Fibroblast of lung (primary cell): ENCODE measurements around the gene KCTD4. TPM values are rescaled to one million over a fixed set of nuclear protein-coding genes. Genes with fewer than 3 reads are reported as not detected.

Experiments
- DNase-seq, 2 donors: peaks; one replicate each; pipeline versions ENCODE4 v3.0.0 to v3.0.0-alpha.2; 2010; ENCODE audit warnings: low read depth in 2 of 2
- H2AFZ ChIP-seq: 2 replicates; pipeline ENCODE4 v1.5.1; 2012; ENCODE audit warnings: low read length, control low read depth, inconsistent platforms
- H3K27ac ChIP-seq: 2 replicates; pipeline ENCODE4 v1.5.1; 2011; ENCODE audit warnings: low read length, control low read depth; ENCODE audit not compliant: insufficient read depth
- H3K27me3 ChIP-seq: 2 replicates; pipeline ENCODE4 v1.5.1; 2011; ENCODE audit warnings: mild to moderate bottlenecking, low read length; ENCODE audit not compliant: control insufficient read depth, insufficient read depth
- H3K36me3 ChIP-seq: 2 replicates; pipeline ENCODE4 v1.5.1; 2011; ENCODE audit warnings: low read length; ENCODE audit not compliant: control insufficient read depth, insufficient read depth
- H3K4me1 ChIP-seq: 2 replicates; pipeline ENCODE4 v1.5.1; 2011; ENCODE audit warnings: low read length; ENCODE audit not compliant: control insufficient read depth, insufficient read depth; ENCODE audit errors: extremely low read depth
- H3K4me2 ChIP-seq: 2 replicates; pipeline ENCODE4 v1.5.1; 2011; ENCODE audit warnings: low read length, control low read depth; ENCODE audit not compliant: insufficient read depth; ENCODE audit errors: extremely low read depth
- H3K4me3 ChIP-seq, 4 experiments: fragments of 200-600 bp in 1 of 4; sonication (generic) in 1 of 4; replicated peaks in 1 of 4; 2 replicates each; pipeline ENCODE4 v1.5.1; 2011 to 2016; ENCODE audit warnings: low read length in 4 of 4, low read depth in 3 of 4, mild to moderate bottlenecking in 3 of 4, control low read depth in 2 of 4, inconsistent platforms in 1 of 4, mixed read lengths in 1 of 4; ENCODE audit not compliant: insufficient read depth in 1 of 4; ENCODE audit errors: control extremely low read depth in 1 of 4
- H3K79me2 ChIP-seq: 2 replicates; pipeline ENCODE4 v1.5.1; 2012; ENCODE audit warnings: mild to moderate bottlenecking, low read length, inconsistent platforms; ENCODE audit not compliant: control insufficient read depth, insufficient read depth
- H3K9ac ChIP-seq: 2 replicates; pipeline ENCODE4 v1.5.1; 2011; ENCODE audit warnings: mild to moderate bottlenecking, low read length, control low read depth; ENCODE audit not compliant: insufficient read depth
- H3K9me3 ChIP-seq: 2 replicates; pipeline ENCODE4 v1.5.1; 2012; ENCODE audit warnings: low read depth, low read length; ENCODE audit not compliant: control insufficient read depth, insufficient read depth
- H4K20me1 ChIP-seq: 2 replicates; pipeline ENCODE4 v1.5.1; 2011; ENCODE audit warnings: low read length; ENCODE audit not compliant: control insufficient read depth, insufficient read depth; ENCODE audit errors: extremely low read depth
- CTCF ChIP-seq, 2 donors: IDR thresholded peaks in 1 of 2; conservative IDR thresholded peaks in 1 of 2; 1 replicate in 1 of 2; 2 replicates in 1 of 2; pipeline ENCODE4 v1.5.1; 2011 to 2012; ENCODE audit warnings: low read length in 2 of 2, control low read depth in 1 of 2, inconsistent platforms in 1 of 2, low read depth in 1 of 2, mild to moderate bottlenecking in 1 of 2
- EZH2 ChIP-seq: IDR thresholded peaks from 2 replicates; pipeline ENCODE4 v1.5.1; 2012; ENCODE audit warnings: low read length, control low read depth, mild to moderate bottlenecking; ENCODE audit errors: missing control alignments
- polyA plus RNA-seq, 2 donors: library from polyadenylated mRNA; depleted of rRNA in 1 of 2; stranded (reverse) in 1 of 2; unstranded in 1 of 2; fragments of >200 nt; gene quantifications; 2 replicates each; pipeline ENCODE4 v1.2.1, GENCODE V29; 2011 to 2012; ENCODE audit warnings: missing spikeins in 1 of 2
- total RNA-seq: library from RNA; depleted of rRNA; stranded (reverse); fragments of >200 nt; gene quantifications from 2 replicates; pipeline ENCODE4 v1.2.1, GENCODE V29; 2014

The KCTD4 gene
- total and polyA plus RNA-seq, 2 donors (not counting 1 experiment from before 2014, with no cell fraction given), result under 0.01 to 0.54 TPM

- H3K79me2 ChIP-seq, result no peaks in the 10 kb centered on the region
- peak overlapping the region; percentile 60 for H3K27ac ChIP-seq
- H2AFZ ChIP-seq, result no peak overlapping the region
- no peak overlapping the region for H3K4me2 ChIP-seq
- H4K20me1 ChIP-seq, result no peaks in the 10 kb centered on the region
- no peaks in the 10 kb centered on the region for H3K9me3 ChIP-seq
- peak; percentile 42 to 81 for DNase-seq
- H3K4me3 ChIP-seq, result no peak overlapping the region
- peaks cover 4% of the 10 kb centered on the region for H3K4me1 ChIP-seq
- H3K36me3 ChIP-seq, result peaks cover 1% of the 10 kb centered on the region
- no peak for TF ChIP-seq EZH2
- no peak for TF ChIP-seq CTCF (conservative IDR thresholded peaks at IDR 0.05 in 1 of 2, IDR thresholded peaks at IDR 0.05 in 1 of 2; ENCODE audit: low read depth in 1 of 2, low read length in 2 of 2)
- no peaks in the 10 kb centered on the region for H3K27me3 ChIP-seq
- no peak overlapping the region for H3K9ac ChIP-seq
These were observed 21.4 kb downstream of the KCTD4 start for GRCh38 chr13:45179428-45179827.

- TF ChIP-seq EZH2 (no peak), CTCF (conservative IDR thresholded peaks at IDR 0.05 in 1 of 2, IDR thresholded peaks at IDR 0.05 in 1 of 2; ENCODE audit: low read depth in 1 of 2, low read length in 2 of 2) (no peak)
- H3K4me2 ChIP-seq, result peak overlapping the region; percentile 38
- H3K36me3 ChIP-seq, result peaks cover 1% of the 10 kb centered on the region
- no peak overlapping the region for H3K9ac ChIP-seq
- peaks cover 4% of the 10 kb centered on the region for H3K4me1 ChIP-seq
- H3K79me2 ChIP-seq, result no peaks in the 10 kb centered on the region
- no peaks in the 10 kb centered on the region for H3K27me3 ChIP-seq
- no peaks in the 10 kb centered on the region for H3K9me3 ChIP-seq
- peak overlapping the region; percentile 60 for H3K27ac ChIP-seq
- no peaks in the 10 kb centered on the region for H4K20me1 ChIP-seq
- H2AFZ ChIP-seq, result no peak overlapping the region
- H3K4me3 ChIP-seq, result peak overlapping the region in 1 of 4 experiments; percentile 10
- DNase-seq, result peak; percentile 80 to 95
These were observed 22.3 kb downstream of the KCTD4 start for GRCh38 chr13:45178349-45179162.

DNA sequence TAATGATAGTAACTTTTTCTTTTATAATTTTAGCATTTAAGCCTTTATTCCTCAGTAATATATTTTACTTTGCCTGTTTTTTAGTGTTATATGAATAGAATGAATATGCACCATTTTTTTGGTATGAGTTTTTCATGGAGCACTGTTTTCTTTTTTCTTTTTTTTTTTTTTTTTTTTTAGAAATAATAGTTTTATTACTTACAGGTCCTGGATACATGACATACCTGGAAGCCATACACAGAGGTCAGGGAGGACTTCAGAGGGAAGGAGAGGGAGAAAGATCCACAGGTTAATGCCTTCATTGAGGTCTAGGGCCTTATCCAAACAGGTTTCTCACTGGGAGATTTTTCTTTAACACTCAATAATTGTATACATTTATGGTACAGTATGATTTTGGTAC is 26.4 kb downstream of the KCTD4 start:
- no peak for TF ChIP-seq CTCF (conservative IDR thresholded peaks at IDR 0.05 in 1 of 2, IDR thresholded peaks at IDR 0.05 in 1 of 2; ENCODE audit: low read depth in 1 of 2, low read length in 2 of 2)
- TF ChIP-seq EZH2, result no peak
- peaks cover 2% of the 10 kb centered on the region for H3K79me2 ChIP-seq
- no peak overlapping the region for H2AFZ ChIP-seq
- H3K9ac ChIP-seq, result no peak overlapping the region
- no peak for DNase-seq
- no peaks in the 10 kb centered on the region for H4K20me1 ChIP-seq
- H3K36me3 ChIP-seq, result no peaks in the 10 kb centered on the region
- no peaks in the 10 kb centered on the region for H3K9me3 ChIP-seq
- H3K4me2 ChIP-seq, result no peak overlapping the region
- H3K27me3 ChIP-seq, result no peaks in the 10 kb centered on the region
- H3K4me1 ChIP-seq, result peaks cover 4% of the 10 kb centered on the region
- no peak overlapping the region for H3K27ac ChIP-seq
- H3K4me3 ChIP-seq, result no peak overlapping the region
